ENCODE data around the gene PPCDC. TPM values are rescaled to one million over a fixed set of nuclear protein-coding genes. Genes with fewer than 3 reads are reported as not detected.
"Not testable (repeated sequence)": the region's sequence is repeated elsewhere in the genome, so short reads cannot be mapped to it uniquely, and the experiment has no call there.

PPCDC gene
- total RNA-seq, 1 donor from 2014 or later: 11.5 TPM

DNA sequence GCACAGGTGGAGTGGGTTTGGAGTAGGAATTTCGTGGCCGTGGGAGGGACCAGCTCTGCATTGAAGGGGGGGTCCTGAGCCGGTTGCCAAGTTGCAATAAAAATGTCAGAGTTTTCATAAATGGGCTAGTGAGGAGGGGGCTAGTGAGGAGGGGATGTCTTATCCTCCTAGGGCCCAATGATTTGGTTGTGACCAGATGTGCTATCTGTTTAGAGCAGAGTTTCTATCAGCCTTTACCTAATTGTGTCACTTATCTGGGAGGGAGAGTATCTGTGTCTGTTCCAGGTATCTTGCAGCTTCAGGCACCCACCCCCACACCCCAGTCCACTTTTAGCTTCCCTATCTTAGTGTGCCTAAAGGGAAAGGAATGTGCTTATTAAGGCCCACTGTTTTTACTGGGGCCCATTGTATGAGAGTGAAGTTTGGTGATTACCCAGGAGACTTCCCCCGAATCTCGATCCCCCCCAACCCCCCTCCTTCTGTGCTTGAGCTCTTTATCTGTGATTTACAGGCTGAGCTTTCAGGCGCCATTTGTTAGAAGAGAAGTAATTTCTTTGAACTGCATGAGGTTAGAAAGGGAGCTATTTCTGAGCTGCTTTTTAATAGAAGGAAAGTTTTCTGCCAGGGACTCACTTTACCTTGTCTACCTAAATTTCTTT, 42.6 kb downstream of the PPCDC start:
- no peak for DNase-seq (ENCODE audit: low spot score)

DNA sequence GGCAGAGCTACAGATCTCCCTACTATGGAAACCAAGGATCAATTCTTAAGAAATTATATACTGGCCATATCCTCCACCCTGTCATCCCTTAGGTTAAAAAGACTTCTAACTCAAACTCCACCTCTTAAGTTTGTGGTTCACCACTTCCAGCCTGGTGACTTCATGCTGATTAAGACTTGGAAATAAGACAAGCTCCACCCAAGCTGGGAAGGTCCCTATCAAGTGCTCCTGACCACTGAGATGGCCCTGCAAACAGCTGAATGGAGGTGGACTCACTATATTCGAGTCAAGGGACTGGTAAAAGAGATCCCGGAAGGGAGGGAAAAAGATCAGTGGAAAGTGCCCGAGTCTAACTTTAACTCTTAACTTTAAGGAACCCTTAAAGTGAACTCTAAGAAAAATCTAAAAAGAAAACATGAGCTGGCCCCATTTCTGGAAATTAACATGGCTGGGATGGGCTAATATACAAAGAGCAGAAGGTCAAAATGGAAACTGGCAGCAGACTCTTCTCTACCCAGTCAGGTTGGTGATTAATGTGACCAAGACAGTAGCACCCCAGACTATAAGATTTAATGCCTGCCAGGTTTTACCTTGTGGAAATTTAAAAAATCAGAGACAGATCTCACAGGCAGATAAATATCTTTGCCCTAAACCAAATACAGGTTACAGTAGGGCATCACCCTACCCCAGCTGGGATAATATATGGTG, 43.9 kb downstream of the PPCDC start:
- DNase-seq (ENCODE audit: low spot score): no peak

DNA sequence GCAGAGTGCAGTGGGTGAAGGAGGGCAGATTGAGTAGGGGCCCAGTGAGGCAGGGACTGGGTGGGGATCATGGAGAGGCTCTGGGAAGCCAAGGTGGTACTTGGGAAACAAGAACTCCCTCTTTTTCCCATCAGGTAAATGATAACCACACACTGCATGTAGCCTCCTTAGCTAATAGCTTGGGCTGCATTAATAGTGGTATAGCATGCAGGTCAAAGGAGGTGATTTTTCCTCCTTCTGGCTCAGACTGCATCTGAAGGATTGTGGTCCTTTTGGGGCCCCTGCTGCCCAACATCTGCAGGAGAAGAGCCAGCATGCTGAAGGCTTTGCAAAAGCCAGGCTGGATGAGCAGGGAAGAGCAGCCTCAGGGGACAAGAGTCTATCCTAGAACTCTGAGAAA, 45.4 kb downstream of the PPCDC start:
- DNase-seq (ENCODE audit: low spot score): no peak

GRCh38 chr15:75069301-75069925, 46.0 kb downstream of the PPCDC start:
- DNase-seq (ENCODE audit: low spot score): peak; percentile 77

DNA sequence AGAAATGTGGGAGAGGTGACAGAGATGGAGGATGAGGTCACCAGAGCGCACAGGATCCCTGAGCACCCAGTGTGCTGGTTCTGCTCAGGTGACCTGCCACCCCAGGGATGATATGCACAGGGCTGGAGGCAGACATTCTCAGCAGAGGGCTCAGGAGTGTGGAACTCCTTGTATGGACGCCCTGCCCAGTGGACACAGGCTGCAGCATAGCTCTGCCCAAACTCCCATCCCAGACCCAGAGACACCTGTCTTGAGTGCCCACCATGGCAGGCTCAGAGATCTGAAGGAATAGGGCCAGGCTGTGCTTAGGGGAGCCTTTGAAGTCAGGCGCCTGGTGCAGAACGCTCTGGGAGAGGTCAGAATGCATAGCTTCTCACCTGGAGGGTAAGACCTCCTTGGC, 47.3 kb downstream of the PPCDC start:
- DNase-seq (ENCODE audit: low spot score): peak; percentile 78

DNA sequence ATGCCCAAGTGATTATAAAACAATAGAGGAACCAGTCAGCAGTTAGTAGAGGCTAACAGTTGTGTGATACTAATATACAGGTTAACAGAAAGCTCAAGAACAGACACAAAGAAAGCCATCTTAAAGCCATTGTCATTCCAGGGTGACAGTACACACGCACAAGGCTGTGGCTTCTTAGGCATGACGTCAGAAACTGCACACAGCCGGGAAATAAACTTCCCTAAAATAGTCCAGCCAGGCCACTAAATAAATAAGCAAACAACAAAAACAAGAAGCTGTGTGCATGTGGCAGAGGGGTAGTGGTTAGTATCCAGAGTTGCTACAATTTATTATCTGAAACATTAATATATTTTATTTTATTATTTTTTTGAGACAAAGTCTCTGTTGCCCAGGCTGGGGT, 49.8 kb downstream of the PPCDC start:
- no peak for DNase-seq (ENCODE audit: low spot score)

GRCh38 chr15:75076277-75076676, 52.9 kb downstream of the PPCDC start:
- DNase-seq (ENCODE audit: low spot score): no peak

DNA sequence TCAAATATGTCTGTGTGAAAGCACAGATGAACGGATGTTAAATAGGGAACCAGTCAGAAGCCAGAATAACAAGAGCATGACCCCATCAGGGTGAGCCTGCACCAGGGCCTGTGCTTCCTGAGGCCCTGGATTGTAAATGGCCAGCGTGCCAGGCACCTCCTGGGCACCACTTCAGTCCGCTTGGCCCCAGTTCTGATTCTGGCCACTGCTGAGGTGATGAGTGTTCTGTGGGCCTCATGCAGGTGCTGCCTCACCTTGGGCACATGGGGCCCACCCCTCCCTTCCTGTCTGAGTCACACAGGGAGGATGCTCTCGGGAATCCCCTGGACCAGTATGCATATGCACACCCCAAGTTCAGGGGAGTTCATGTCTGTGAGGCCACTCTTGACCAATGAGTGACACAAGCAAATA, 54.2 kb downstream of the PPCDC start:
- DNase-seq (ENCODE audit: low spot score): peak; percentile 57

- DNase-seq (ENCODE audit: low spot score): peak; percentile 51
These were observed 57.8 kb downstream of the PPCDC start for GRCh38 chr15:75081150-75081549.

GRCh38 chr15:75082689-75083088, 59.3 kb downstream of the PPCDC start:
- no peak for DNase-seq (ENCODE audit: low spot score)

- not testable (repeated sequence) for DNase-seq (ENCODE audit: low spot score)
These were observed 62.3 kb downstream of the PPCDC start for GRCh38 chr15:75085708-75086107.

DNA sequence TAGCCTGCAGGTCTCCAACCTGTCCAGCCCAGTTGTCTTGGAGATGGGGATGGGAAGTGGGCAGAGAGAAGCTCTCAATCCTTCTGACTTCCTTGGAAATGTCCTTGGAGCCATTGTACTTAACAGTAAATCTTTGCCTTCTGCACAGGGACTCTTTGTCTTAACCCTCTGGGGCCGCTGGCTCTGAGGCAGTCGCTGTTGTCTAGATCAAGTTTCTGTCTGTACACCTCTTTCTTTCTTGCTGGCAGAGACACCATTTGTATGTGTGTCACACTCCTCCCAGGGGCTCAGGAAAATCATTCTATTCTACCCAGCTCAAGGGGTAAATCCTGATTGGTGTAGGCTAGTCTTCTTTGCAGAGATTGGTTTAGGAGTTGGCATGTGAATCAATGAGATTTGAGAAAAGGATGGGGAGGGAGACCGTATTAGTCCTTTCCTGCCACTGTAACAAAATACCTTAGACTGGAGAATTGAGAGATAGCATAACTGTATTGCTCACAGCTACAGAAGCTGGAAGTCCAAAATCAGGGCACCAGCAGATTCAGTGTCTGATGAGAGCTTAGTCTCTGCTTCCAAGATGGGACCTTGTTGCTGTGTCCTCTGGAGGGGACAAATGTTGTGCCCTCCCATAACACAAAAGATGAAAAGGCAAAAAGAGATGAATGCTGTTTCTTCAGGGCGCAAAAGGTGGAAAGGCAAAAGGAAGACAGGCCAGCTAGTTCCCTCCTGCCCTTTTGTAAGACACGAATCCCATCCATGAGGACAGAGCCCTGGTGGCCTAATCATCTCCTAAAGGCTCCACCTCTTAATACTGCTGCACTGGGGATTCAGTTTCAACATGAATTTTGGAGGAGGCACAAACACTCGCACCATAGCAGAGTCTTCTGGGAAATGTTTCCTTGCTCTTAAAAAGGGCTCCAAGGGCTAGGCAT, 66.3 kb downstream of the PPCDC start:
- DNase-seq (ENCODE audit: low spot score): no peak

- no peak for DNase-seq (ENCODE audit: low spot score)
These were observed 67.0 kb downstream of the PPCDC start for GRCh38 chr15:75090388-75090734.

DNA sequence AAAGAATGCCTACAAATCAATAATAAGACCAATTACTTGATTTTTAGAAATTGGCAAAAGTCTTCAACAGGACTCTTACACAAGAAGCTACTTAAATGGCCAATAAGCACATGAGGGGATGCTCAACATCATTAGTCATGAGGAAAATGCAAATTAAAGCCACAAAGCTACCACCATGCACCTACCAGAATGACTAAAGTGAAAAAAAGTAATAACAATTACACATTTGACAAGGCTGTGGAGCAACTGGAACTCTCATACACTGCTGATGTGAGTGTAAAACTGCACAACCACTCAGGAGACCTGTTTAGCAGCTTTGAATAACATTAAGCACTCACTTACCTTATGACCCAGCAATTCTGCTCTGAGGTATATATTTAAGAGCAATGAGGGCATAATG, 68.4 kb downstream of the PPCDC start:
- DNase-seq (ENCODE audit: low spot score): no peak

DNA sequence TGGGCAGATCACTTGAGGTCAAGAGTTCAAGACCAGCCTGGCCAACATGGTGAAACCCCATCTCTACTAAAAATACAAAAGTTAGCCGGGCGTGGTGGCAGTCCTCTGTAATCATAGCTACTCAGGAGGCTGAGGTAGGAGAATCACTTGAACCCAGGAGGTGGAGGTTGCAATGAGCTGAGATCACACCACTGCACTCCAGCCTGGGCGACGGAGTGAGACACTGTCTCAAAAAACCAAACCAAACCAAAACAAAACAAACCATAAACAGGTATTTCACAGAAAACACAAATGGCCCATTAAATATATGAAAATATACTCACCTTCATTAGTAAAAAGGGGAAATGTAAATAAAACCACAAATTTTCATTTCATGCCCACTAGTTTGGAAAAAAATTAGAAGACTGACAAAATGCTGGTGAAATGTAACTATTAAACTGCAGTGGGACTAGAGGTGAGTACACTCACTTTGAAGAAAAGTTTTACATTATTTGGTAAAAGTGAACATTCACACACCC, 71.6 kb downstream of the PPCDC start:
- DNase-seq (ENCODE audit: low spot score): not testable (repeated sequence)

- no peak for DNase-seq (ENCODE audit: low spot score)
These were observed 72.2 kb downstream of the PPCDC start for GRCh38 chr15:75095594-75095993.

DNA sequence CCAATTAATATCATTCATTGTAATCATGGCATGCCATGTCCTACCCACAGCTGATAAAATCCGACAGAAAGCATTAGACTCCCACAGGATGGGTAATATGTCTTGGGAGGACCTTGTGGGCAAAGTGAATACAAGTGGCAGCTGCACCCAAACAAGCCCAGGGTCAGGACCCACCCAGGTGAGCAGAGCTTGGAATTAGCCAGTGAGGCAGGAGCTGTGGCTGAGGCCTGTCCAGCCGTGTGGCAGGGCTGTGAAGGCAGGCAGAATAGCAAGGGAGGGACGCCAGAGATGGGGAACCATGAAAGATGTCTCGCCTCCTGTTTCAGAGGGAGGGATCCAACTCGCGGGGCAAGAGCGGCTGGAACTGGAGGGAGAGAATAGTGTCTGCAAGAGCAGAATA, 74.5 kb downstream of the PPCDC start:
- DNase-seq (ENCODE audit: low spot score): peak; percentile 68

GRCh38 chr15:75098404-75098803, 75.0 kb downstream of the PPCDC start:
- no peak for DNase-seq (ENCODE audit: low spot score)

Data from mesenteric fat pad (tissue), 1 donor.